Sigmoid colon (tissue), 4 donors: ENCODE data around the gene GATA5.

Source experiments
- CTCF ChIP-seq, 4 experiments: fragments of 450-650 bp in 3 of 4; fragments of 200-600 bp in 1 of 4; IDR thresholded peaks; one replicate each; pipeline ENCODE4 v1.5.1; 2016 to 2019; ENCODE audit warnings: antibody characterized with exemption in 4 of 4, mild to moderate bottlenecking in 3 of 4, moderate library complexity in 2 of 4
- EP300 ChIP-seq, 4 donors: sonication (generic); formaldehyde crosslinking; IDR thresholded peaks; one replicate each; pipeline ENCODE4 v1.6.1; 2017; ENCODE audit warnings: antibody characterized with exemption in 4 of 4
- POLR2A ChIP-seq, 2 donors: fragments of 450-650 bp; IDR thresholded peaks; one replicate each; pipeline ENCODE4 v1.6.1; 2016; ENCODE audit warnings: antibody characterized with exemption in 2 of 2, mild to moderate bottlenecking in 2 of 2, moderate library complexity in 2 of 2
- POLR2AphosphoS5 ChIP-seq, 4 donors: sonication (generic); formaldehyde crosslinking; IDR thresholded peaks; one replicate each; pipeline ENCODE4 v1.6.1; 2017; ENCODE audit warnings: antibody characterized with exemption in 4 of 4

DNA sequence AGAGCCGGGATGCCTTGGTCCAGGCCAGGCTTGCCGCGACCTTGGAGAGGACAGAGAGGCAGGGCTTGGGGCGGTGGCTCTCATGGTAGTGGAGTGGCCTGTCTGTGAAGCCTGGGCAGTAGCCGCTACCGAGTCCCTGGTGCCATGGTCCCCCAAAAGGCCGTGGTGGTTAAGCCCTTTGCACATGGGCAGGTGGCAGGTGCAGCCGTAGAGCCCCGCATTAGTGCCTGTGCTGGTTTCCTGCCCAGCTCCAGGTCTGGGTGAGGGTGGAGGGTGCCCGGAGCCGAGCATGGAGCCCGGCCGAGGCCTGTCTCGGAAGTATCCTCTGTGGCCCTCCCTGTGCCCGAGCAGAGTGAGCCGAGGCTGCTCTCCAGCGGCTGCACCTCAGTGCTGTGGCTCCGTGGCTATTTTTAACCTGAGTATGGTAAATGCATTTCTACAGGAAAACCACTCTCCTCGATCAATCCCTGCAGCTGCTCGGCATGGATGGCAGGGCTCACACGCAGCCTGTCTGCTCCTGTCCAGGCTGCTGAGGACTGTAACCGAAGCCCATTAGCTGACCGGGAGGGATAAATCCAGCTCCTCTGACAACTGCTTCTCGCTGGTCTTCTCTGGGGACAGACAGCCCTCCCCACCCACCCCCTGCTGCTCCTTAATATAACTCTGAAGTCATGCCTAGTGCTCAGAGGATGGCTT, 36.3 kb upstream of the GATA5 start:
- TF ChIP-seq POLR2A (IDR thresholded peaks at IDR 0.05), result no peak
- TF ChIP-seq CTCF (IDR thresholded peaks at IDR 0.05), result no peak
- no peak for TF ChIP-seq EP300 (IDR thresholded peaks at IDR 0.05)
- no peak for TF ChIP-seq POLR2AphosphoS5 (IDR thresholded peaks at IDR 0.05)
